HG03520 (cell line): ENCODE measurements around the gene MTFR2.

Source experiments
- ATAC-seq: cut with Tn5 transposase; IDR thresholded peaks from one replicate; pipeline ENCODE4 v1.9.1; 2021; ENCODE audit warnings: mild to moderate bottlenecking, moderate library complexity; ENCODE audit not compliant: unreplicated experiment

The MTFR2 gene

DNA sequence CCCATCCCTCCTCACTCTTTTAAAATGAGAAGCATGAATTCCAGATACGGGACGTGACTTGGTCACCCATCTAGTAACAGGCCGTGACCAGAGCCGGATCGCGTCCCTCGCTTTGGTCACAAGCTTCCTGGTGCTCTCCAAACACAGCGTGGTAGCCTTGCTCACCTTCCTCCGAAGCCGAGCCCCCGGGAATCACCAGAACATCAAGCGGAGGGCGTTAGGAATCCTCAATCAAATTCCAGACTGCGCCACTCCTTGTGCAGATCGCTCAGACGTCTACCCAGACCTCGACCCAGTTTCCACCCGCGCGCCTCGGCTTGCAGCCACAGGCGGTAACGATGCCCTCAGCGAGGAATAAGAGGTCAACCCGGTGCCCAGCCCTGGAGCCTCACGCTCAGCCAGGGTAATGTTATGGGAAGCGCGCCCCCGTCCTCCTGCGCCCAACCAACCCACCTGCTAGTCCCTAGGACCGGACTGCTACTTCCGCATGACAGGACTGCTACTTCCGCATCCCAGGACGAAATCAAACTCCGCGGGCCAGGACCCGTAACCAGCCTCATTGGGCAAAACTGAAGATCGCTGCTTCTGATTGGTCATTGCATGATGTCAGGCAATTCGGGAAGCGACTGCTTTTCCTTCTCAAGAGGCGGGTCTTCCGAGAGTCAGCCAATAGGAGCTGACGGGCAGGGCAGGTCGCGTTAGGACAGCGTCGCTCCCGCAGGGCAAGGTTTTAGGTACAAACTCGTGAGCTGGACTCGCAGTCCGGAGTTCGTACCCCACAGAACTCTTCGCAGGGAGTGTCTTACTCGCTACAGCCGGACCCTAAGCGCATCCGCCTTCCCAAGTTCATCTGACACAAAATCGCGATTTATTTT lies at the start of gene MTFR2:
TSS of gene MTFR2 (minus strand) at position 501 of the 875 bp plus-strand sequence. CDS start 1,212 bp downstream, outside the sequence.
- ATAC-seq, result peak; percentile 96

GRCh38 chr6:136294621-136295020 lies 44.5 kb upstream of the MTFR2 start:
- no peak for ATAC-seq

DNA sequence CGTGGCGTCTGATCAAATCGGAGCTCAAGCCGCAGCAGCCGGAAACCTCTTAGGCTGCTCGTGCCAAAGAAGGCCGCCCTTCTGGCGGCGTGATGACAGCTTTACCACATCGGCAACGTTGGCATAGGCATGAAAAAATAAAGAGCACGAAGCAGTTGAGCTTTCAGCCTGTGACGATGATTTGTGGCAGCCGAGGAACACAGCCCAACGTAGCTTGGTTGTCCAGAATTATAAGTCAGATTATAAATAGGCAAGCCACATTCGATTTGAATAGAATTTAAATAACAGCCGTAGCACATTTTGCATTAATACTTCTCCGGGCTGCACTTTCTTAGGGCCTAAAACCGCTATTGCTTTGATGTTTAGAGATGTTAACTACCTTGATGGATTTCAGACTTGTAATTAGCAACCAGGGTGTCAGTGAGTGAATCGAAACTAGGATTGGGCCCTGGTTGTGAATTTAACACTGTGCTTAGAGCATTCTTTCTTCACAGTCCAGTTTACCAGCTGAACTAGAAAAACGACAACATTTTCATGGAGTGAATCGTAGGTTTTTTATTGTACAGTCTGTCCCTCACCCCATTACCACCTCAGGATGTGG lies 40.4 kb upstream of the MTFR2 start:
- ATAC-seq, result peak; percentile 11

DNA sequence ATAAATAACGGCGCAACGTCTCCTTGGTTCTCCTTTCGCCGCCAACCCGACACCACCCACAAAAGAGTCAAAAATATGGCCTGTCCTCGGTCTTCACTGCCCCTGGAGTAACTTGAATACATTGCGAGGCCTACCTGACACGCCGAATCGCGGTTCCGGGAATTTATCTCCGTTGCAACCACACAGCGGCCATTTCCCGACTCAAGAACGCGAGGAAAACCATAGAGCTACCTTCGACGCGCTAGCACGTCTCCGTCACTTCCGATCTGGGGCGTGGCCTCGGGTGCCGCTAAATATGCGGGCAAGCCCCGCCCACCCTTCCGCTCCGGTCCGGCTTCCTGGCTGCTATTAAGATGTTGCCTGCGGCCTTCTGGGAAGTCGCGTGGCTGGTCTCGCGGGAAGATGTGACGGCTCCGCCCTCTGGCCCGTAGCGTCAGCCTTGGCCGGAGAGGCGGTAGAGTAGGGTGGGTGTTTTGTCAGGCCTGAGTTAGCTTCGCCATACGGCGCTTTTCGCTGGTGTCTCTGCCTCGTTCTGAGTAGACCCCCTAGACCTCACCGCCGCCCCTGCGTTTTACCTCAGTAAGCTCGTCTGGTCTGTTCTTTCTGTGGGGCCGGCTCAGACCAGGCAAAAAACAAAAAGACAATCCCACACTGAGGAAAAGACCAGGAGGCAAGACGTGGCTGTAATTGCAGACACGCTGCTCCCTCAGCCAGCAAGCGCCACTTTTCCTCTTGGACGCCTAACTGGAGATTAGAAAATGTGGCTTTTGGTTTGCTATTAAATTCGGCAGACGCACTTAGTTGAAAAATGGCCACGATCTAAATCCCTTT lies 39.7 kb upstream of the MTFR2 start, which contains the start of gene BCLAF1:
TSS of gene BCLAF1 (minus strand) at position 268 of the 831 bp plus-strand sequence. CDS start 9,980 bp downstream, outside the sequence.
- ATAC-seq, result peak; percentile 87

- peak; percentile 35 for ATAC-seq
Observed at GRCh38 chr6:136289327-136289578, 39.1 kb upstream of the MTFR2 start.

DNA sequence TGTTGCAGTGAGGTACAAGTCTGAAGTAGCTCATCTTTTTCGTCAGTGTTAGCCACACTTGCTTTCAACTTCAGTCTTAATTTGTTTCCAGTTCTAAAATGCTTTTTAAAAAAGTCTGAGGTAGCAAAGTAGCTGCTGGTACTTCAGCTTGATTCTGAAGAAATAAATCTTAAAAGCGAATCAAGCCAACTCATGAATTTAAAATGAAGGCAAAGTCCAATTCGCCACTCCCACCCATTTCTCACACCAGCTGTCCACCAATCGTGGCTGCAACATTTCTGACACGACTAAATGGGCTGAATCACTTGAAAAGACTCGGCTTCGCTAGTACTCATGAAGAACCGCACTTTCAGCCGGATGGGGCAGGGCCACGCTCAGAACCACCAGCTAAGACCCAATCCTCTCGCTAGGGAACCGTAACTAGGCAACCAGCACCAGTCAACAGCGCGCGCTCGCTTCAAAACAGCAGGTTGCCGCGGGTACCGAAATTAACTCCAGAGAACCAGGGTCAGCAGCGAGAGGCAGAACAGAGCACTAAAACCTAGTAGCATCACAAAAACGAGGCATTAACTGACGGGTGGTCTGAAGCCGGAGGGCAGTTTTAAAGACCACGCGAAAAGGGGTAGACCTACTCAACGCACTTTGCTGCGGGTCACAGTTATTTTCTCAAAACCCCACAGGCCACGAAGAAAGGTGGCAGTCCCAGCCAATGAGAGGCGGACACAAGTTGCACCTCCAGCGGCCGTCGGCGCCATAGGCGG lies 38.6 kb upstream of the MTFR2 start:
- peak; percentile 41 for ATAC-seq

DNA sequence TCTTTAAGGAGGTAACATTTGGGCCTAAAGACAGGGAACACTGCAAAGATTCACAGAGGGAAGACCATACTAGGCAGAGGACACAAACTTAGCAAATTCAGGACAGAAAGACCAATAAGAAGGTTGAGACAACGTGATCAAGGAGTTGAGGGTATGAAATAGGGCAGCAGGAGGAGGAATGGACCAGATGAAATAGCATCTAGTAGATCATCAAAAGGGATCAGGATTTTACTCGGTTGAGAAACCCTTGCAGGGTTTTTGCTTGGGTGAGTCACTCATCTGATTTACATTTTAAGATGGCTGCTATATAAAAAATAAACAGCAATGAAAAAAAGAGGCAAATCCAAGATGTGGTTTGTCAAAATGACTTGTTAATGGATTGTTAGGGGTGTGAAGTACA lies 34.8 kb upstream of the MTFR2 start:
- ATAC-seq, result no peak

DNA sequence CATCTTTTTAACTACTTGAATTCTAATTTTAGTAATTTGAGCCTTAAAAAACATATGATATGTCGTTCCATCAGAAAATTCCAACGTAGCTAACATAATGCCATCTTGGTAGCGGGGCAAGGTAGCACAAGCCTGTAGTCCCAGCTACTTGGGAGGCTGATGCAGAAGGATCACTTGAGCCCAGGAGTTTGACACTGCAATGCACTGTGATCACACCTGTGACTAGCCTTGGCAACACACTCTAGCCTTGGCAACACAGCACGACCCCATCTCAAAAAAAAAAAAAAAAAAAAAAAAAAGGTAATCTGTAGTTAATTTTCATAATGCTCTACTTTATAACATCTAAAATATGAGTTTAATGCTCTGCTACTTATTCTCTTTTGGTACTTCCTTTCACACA lies 32.8 kb upstream of the MTFR2 start:
- ATAC-seq, result no peak

GRCh38 chr6:136280032-136280609 lies 30.0 kb upstream of the MTFR2 start:
- ATAC-seq, result no peak

DNA sequence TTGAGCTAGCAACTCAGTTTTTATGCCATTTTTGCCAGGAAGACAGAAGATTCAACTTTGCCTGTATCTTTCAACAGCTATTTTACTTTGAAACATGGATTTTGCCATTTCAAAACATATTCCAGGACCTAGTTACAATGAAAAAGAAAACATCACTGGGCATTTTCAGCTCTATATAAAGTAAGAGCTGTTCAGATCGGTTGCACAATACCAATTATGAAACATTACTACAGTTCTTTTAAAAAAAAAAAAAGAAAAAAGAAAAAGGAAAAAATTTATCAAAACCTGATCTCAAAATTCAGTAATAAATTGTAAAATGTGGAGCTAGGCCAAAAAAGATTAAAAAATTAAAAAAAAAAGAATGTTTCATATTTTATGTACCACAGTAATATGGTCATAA lies 24.0 kb upstream of the MTFR2 start:
- ATAC-seq, result no peak

GRCh38 chr6:136265101-136265500 lies 15.0 kb upstream of the MTFR2 start:
- no peak for ATAC-seq

GRCh38 chr6:136262940-136263339 lies 12.8 kb upstream of the MTFR2 start:
- ATAC-seq, result no peak

DNA sequence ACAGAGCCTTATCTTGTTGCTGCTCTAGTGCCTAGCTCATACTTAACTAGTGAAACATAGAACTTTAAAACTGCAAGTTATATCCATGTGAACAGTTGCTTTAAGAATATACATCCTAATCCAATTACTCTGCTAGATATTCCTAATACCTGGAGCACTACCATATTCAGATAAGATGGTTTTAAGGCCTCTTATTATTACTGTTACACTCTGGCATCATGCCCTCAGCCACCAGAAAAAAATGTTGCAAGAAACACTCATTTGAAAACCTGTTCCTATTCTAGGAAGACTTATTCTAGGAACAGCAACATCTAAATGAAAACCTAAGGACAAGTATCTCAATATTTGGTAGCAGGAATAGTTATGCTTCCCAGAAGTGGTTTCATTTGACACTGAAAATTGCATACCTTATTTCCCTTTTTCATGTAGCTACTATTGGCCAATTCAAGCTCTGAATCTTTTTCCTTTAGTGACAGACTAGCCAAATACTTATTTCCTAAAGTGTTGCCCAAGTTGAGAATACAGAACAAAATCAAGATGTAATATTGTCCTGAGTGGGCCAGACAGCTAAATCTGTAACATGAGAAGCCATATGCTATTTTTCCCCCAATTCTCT lies 4.8 kb upstream of the MTFR2 start:
- no peak for ATAC-seq

DNA sequence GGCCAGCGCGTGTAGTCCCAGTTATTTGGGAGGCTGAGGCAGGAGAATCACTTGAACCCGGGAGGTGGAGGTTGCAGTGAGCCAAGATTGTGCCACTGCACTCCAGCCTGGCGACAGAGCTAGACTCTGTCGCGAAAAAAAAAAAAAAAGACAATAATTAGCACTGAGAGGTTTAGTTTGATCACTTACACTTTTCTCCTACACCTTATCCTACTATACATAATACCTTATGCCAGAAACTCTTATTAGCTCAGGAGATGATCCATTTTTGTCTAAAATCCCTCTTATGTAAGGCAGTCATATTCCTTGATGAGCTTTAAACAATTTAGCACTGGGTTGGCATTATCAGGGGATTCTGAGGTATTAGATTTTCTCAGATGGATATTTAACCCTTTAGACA lies 3.6 kb upstream of the MTFR2 start:
- ATAC-seq, result no peak

GRCh38 chr6:136252441-136252840 lies 2.3 kb upstream of the MTFR2 start:
- ATAC-seq, result no peak

GRCh38 chr6:136251394-136251793 lies 1.3 kb upstream of the MTFR2 start:
- ATAC-seq, result no peak

GRCh38 chr6:136250686-136251008 lies 536 bp upstream of the MTFR2 start:
- ATAC-seq, result peak; percentile 2

DNA sequence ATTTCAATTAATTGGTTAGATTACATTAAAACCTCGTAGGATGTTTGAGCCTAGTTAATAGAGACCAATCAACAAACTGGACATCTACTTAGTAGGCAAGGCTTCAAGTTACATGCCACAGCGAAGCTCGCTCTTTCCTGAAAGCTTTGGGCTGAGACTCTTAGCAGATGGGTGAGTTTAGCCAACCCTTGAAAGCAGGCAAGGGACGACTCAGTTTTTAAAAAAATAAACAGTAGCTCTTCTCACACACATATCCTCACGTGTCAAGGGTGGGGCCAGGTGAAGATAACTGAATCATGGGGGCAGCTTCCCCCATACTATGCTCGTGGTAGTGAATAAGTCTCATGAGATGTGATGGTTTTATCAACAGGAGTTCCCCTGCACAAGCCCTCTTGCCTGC lies 775 bp downstream of the MTFR2 start:
- no peak for ATAC-seq

- no peak for ATAC-seq
Observed at GRCh38 chr6:136244061-136244616, 6.0 kb downstream of the MTFR2 start.
